ENCODE measurements around the gene SSUH2.

DNA sequence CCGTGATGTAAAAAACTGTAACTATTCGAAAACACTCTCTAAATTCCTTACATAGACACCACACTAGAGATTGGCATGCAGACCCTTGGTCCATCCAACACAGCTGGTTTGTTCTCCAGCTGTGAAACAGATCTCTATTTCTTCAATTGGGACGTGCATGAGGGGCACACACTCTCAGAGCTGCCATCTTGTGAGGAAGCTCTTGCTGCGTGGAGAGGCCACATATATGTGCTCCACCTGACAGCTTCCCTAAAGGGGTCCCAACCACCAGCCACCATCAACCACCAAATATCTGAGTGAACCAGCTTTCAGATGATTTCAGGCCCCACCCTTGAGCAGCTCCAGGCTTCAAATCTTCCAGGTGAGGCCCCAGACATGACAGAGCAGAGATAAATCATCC lies 25.6 kb downstream of the SSUH2 start:
- TF ChIP-seq, protein P1, sequence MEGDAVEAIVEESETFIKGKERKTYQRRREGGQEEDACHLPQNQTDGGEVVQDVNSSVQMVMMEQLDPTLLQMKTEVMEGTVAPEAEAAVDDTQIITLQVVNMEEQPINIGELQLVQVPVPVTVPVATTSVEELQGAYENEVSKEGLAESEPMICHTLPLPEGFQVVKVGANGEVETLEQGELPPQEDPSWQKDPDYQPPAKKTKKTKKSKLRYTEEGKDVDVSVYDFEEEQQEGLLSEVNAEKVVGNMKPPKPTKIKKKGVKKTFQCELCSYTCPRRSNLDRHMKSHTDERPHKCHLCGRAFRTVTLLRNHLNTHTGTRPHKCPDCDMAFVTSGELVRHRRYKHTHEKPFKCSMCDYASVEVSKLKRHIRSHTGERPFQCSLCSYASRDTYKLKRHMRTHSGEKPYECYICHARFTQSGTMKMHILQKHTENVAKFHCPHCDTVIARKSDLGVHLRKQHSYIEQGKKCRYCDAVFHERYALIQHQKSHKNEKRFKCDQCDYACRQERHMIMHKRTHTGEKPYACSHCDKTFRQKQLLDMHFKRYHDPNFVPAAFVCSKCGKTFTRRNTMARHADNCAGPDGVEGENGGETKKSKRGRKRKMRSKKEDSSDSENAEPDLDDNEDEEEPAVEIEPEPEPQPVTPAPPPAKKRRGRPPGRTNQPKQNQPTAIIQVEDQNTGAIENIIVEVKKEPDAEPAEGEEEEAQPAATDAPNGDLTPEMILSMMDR (IDR thresholded peaks at IDR 0.05; ENCODE audit: low read depth, low read length, missing input control) = no peak
- TF ChIP-seq, protein P2, sequence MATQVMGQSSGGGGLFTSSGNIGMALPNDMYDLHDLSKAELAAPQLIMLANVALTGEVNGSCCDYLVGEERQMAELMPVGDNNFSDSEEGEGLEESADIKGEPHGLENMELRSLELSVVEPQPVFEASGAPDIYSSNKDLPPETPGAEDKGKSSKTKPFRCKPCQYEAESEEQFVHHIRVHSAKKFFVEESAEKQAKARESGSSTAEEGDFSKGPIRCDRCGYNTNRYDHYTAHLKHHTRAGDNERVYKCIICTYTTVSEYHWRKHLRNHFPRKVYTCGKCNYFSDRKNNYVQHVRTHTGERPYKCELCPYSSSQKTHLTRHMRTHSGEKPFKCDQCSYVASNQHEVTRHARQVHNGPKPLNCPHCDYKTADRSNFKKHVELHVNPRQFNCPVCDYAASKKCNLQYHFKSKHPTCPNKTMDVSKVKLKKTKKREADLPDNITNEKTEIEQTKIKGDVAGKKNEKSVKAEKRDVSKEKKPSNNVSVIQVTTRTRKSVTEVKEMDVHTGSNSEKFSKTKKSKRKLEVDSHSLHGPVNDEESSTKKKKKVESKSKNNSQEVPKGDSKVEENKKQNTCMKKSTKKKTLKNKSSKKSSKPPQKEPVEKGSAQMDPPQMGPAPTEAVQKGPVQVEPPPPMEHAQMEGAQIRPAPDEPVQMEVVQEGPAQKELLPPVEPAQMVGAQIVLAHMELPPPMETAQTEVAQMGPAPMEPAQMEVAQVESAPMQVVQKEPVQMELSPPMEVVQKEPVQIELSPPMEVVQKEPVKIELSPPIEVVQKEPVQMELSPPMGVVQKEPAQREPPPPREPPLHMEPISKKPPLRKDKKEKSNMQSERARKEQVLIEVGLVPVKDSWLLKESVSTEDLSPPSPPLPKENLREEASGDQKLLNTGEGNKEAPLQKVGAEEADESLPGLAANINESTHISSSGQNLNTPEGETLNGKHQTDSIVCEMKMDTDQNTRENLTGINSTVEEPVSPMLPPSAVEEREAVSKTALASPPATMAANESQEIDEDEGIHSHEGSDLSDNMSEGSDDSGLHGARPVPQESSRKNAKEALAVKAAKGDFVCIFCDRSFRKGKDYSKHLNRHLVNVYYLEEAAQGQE (IDR thresholded peaks at IDR 0.05) = no peak
- TF ChIP-seq GABPA (IDR thresholded peaks at IDR 0.05 in 1 of 2, conservative IDR thresholded peaks at IDR 0.05 in 1 of 2) (no peak), JUND (IDR thresholded peaks at IDR 0.05) (no peak), FOXA2 (IDR thresholded peaks at IDR 0.05) (no peak)
- TF ChIP-seq, protein P3, sequence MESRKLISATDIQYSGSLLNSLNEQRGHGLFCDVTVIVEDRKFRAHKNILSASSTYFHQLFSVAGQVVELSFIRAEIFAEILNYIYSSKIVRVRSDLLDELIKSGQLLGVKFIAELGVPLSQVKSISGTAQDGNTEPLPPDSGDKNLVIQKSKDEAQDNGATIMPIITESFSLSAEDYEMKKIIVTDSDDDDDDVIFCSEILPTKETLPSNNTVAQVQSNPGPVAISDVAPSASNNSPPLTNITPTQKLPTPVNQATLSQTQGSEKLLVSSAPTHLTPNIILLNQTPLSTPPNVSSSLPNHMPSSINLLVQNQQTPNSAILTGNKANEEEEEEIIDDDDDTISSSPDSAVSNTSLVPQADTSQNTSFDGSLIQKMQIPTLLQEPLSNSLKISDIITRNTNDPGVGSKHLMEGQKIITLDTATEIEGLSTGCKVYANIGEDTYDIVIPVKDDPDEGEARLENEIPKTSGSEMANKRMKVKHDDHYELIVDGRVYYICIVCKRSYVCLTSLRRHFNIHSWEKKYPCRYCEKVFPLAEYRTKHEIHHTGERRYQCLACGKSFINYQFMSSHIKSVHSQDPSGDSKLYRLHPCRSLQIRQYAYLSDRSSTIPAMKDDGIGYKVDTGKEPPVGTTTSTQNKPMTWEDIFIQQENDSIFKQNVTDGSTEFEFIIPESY (IDR thresholded peaks at IDR 0.05) = no peak
- TF ChIP-seq, protein P4, sequence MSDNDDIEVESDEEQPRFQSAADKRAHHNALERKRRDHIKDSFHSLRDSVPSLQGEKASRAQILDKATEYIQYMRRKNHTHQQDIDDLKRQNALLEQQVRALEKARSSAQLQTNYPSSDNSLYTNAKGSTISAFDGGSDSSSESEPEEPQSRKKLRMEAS (IDR thresholded peaks at IDR 0.05) = no peak
